ENCODE results near the gene SPINK6. TPM values are rescaled to one million over a fixed set of nuclear protein-coding genes. Genes with fewer than 3 reads are reported as not detected.

SPINK6 gene
- total and polyA plus RNA-seq, 2 of the 8 experiments (the other 6 are each of a cell fraction or from before 2014, with no cell fraction given), result not detected

DNA sequence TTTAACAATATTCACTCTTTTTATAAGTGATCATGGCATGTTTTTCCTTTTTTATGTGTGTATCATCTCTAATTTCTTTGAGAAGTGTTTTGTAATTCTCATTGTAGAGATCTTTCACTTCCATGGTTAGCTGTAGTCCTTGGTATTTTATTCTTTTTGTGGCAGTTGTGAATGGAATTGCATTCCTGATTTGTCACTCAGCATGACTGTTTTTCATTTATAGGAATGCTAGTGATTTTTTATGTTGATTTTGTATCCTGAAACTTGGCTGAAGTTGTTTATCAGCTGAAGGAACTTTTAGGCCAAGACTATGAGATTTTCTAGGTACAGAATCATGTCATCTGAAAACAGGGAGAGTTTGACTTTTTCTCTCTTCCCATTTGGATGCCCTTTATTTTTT is 52.6 kb downstream of the SPINK6 start (continued):
- no peak for TF ChIP-seq SIX5 (IDR thresholded peaks at IDR 0.05; ENCODE audit: low read depth, low read length)
- no peak for TF ChIP-seq BACH1 (IDR thresholded peaks at IDR 0.05; ENCODE audit: low read length)
- TF ChIP-seq PHF8 (conservative IDR thresholded peaks at IDR 0.05; ENCODE audit: low read depth, low read length), result no peak
- TF ChIP-seq RXRA (IDR thresholded peaks at IDR 0.05; ENCODE audit: insufficient read depth, low read depth, low read length), result no peak

All from H1 (cell line).